Vagina (tissue), 2 donors: ENCODE data around the gene JAM3.

Experiments
- POLR2AphosphoS5 ChIP-seq, 2 donors: sonication (generic); formaldehyde crosslinking; IDR thresholded peaks; one replicate each; pipeline ENCODE4 v1.9.0; 2017; ENCODE audit warnings: antibody characterized with exemption in 2 of 2, mild to moderate bottlenecking in 2 of 2, low read depth in 1 of 2; ENCODE audit not compliant: insufficient read depth in 1 of 2
- TF ChIP-seq, protein P1 (sequence below), 3 experiments: fragments of 450-650 bp in 2 of 3; fragments of 200-600 bp in 1 of 3; sonication (generic) in 1 of 3; IDR thresholded peaks; one replicate each; pipeline ENCODE4 v1.5.1; 2017 to 2019; ENCODE audit warnings: antibody characterized with exemption in 3 of 3, mild to moderate bottlenecking in 2 of 3, moderate library complexity in 2 of 3

DNA sequence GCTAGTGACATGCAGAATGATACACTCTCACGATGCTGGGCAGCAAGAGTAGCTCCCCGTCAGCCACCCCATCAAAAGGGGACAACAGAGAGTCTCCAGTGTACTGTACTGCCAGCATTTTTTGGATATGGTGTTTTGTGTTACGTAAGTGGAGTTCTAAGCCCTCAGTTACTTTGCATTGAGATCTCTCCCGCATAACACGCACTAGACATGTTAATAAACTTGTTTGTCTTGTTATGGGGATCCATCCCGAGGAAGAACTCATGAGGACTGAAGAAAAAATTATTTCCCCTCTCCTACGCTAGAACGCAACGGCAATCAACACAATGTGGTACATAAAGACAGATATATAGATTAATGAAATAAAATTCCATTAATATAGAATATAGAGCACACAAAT, 130.7 kb downstream of the JAM3 start:
- TF ChIP-seq POLR2AphosphoS5 (IDR thresholded peaks at IDR 0.05; ENCODE audit: insufficient read depth in 1 of 2, low read depth in 1 of 2) = no peak
- TF ChIP-seq, protein P1, sequence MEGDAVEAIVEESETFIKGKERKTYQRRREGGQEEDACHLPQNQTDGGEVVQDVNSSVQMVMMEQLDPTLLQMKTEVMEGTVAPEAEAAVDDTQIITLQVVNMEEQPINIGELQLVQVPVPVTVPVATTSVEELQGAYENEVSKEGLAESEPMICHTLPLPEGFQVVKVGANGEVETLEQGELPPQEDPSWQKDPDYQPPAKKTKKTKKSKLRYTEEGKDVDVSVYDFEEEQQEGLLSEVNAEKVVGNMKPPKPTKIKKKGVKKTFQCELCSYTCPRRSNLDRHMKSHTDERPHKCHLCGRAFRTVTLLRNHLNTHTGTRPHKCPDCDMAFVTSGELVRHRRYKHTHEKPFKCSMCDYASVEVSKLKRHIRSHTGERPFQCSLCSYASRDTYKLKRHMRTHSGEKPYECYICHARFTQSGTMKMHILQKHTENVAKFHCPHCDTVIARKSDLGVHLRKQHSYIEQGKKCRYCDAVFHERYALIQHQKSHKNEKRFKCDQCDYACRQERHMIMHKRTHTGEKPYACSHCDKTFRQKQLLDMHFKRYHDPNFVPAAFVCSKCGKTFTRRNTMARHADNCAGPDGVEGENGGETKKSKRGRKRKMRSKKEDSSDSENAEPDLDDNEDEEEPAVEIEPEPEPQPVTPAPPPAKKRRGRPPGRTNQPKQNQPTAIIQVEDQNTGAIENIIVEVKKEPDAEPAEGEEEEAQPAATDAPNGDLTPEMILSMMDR (IDR thresholded peaks at IDR 0.05) = no peak
